ENCODE measurements around the gene PLD4.

DNA sequence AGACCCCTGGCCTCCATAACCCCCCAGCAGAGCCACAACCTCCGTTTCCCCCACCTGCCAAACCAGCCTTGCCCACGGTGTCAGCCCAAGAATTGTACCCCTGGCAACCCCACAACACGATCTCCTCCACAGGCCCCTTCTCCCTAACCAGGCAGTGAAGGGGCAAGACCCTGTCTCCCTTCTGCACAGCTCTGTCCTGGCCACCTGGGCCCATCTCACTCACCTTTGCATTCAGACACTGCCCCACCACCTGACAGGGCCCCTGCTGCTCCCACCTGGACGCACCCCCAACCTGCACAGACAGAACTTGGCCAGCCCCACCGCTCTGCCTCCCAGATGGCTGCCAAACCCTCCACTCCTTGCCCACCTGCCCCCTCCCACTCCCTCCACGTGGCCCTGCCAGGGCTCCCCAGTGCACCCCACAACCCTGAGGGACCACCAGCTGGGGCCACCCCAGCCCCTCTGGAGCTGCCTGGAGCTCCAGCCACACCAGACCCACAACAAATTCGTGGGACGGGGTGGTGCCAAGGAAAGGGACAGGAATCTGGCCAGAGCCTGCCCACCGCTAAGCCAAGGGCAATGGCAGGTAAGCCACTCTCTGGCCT is 41.7 kb downstream of the PLD4 start:
- TF ChIP-seq, protein P1, sequence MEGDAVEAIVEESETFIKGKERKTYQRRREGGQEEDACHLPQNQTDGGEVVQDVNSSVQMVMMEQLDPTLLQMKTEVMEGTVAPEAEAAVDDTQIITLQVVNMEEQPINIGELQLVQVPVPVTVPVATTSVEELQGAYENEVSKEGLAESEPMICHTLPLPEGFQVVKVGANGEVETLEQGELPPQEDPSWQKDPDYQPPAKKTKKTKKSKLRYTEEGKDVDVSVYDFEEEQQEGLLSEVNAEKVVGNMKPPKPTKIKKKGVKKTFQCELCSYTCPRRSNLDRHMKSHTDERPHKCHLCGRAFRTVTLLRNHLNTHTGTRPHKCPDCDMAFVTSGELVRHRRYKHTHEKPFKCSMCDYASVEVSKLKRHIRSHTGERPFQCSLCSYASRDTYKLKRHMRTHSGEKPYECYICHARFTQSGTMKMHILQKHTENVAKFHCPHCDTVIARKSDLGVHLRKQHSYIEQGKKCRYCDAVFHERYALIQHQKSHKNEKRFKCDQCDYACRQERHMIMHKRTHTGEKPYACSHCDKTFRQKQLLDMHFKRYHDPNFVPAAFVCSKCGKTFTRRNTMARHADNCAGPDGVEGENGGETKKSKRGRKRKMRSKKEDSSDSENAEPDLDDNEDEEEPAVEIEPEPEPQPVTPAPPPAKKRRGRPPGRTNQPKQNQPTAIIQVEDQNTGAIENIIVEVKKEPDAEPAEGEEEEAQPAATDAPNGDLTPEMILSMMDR (IDR thresholded peaks at IDR 0.05) = no peak
- no peak for TF ChIP-seq POLR2A (IDR thresholded peaks at IDR 0.05)

Data from lower leg skin (tissue), 3 donors.